ENCODE data around the gene TAMALIN.

The TAMALIN gene

GRCh38 chr12:52007158-52007921 is 594 bp downstream of the TAMALIN start:
- H3K79me2 ChIP-seq (ENCODE audit: low read length): no peaks in the 10 kb centered on the region
- peaks cover 82% of the 10 kb centered on the region for H3K27me3 ChIP-seq (replicated peaks; ENCODE audit: insufficient read depth, low read length)
- no peaks in the 10 kb centered on the region for H3K4me1 ChIP-seq (ENCODE audit: low read length)
- peak overlapping the region; percentile 47; the same call in 1 of the 2 replicates for H3K4me2 ChIP-seq (ENCODE audit: low read depth, low read length)
- H3K9ac ChIP-seq (ENCODE audit: low read length): no peak overlapping the region
- no peaks in the 10 kb centered on the region for H3K9me2 ChIP-seq (replicated peaks; ENCODE audit: insufficient read depth, low read length)
- no peaks in the 10 kb centered on the region for H3K9me3 ChIP-seq (replicated peaks; ENCODE audit: insufficient read depth, low read length)
- H4K20me1 ChIP-seq (ENCODE audit: insufficient read depth, low read length): no peaks in the 10 kb centered on the region
- no peak overlapping the region for H2AFZ ChIP-seq (ENCODE audit: low read length)
- no peak overlapping the region; the same call in 1 of the 2 replicates for H3K4me3 ChIP-seq (ENCODE audit: low read length)
- no peak for DNase-seq
- H3K36me3 ChIP-seq (replicated peaks; ENCODE audit: insufficient read depth, low read length): no peaks in the 10 kb centered on the region
- no peaks in the 10 kb centered on the region for H3F3A ChIP-seq (ENCODE audit: insufficient read depth, low read length)
- no peak for TF ChIP-seq CTCF (IDR thresholded peaks at IDR 0.05; ENCODE audit: low read length)
- no peak for TF ChIP-seq EZH2phosphoT487 (IDR thresholded peaks at IDR 0.05; ENCODE audit: low read length)
- no peak for TF ChIP-seq EZH2 (optimal IDR thresholded peaks at IDR 0.05; ENCODE audit: low read depth, low read length)
- H3K27ac ChIP-seq (ENCODE audit: low read length): no peak overlapping the region

GRCh38 chr12:52007982-52008510 is 1.3 kb downstream of the TAMALIN start:
- Histone ChIP-seq H3K4me3 (ENCODE audit: low read length) (no peak overlapping the region), H4K20me1 (ENCODE audit: insufficient read depth, low read length) (no peaks in the 10 kb centered on the region), H3K27me3 (replicated peaks; ENCODE audit: insufficient read depth, low read length) (peaks cover 86% of the 10 kb centered on the region), H3F3A (ENCODE audit: insufficient read depth, low read length) (no peaks in the 10 kb centered on the region), H3K9me3 (replicated peaks; ENCODE audit: insufficient read depth, low read length) (no peaks in the 10 kb centered on the region), H3K9me2 (replicated peaks; ENCODE audit: insufficient read depth, low read length) (no peaks in the 10 kb centered on the region), H3K79me2 (ENCODE audit: low read length) (no peaks in the 10 kb centered on the region), H3K4me2 (ENCODE audit: low read depth, low read length) (no peak overlapping the region), H3K4me1 (ENCODE audit: low read length) (no peaks in the 10 kb centered on the region), H3K27ac (ENCODE audit: low read length) (no peak overlapping the region), H3K36me3 (replicated peaks; ENCODE audit: insufficient read depth, low read length) (no peaks in the 10 kb centered on the region), H2AFZ (ENCODE audit: low read length) (no peak overlapping the region), H3K9ac (ENCODE audit: low read length) (no peak overlapping the region)
- DNase-seq: no peak
- TF ChIP-seq CTCF (IDR thresholded peaks at IDR 0.05; ENCODE audit: low read length) (no peak), EZH2 (optimal IDR thresholded peaks at IDR 0.05; ENCODE audit: low read depth, low read length) (no peak), EZH2phosphoT487 (IDR thresholded peaks at IDR 0.05; ENCODE audit: low read length) (no peak)

GRCh38 chr12:52009081-52009751 is 2.5 kb downstream of the TAMALIN start:
- Histone ChIP-seq H3K27ac (ENCODE audit: low read length) (no peak overlapping the region), H3K4me2 (ENCODE audit: low read depth, low read length) (no peak overlapping the region)

More at GRCh38 chr12:52009081-52009751, 2.5 kb downstream of the TAMALIN start:
- H3K4me1 ChIP-seq (ENCODE audit: low read length): no peaks in the 10 kb centered on the region
- DNase-seq: no peak
- H3F3A ChIP-seq (ENCODE audit: insufficient read depth, low read length): no peaks in the 10 kb centered on the region
- no peak overlapping the region for H3K9ac ChIP-seq (ENCODE audit: low read length)
- no peak overlapping the region for H3K4me3 ChIP-seq (ENCODE audit: low read length)
- H3K27me3 ChIP-seq (replicated peaks; ENCODE audit: insufficient read depth, low read length): peaks cover 91% of the 10 kb centered on the region
- H2AFZ ChIP-seq (ENCODE audit: low read length): no peak overlapping the region
- no peaks in the 10 kb centered on the region for H3K36me3 ChIP-seq (replicated peaks; ENCODE audit: insufficient read depth, low read length)
- no peak for TF ChIP-seq CTCF (IDR thresholded peaks at IDR 0.05; ENCODE audit: low read length)
- TF ChIP-seq EZH2phosphoT487 (IDR thresholded peaks at IDR 0.05; ENCODE audit: low read length): no peak
- TF ChIP-seq EZH2 (optimal IDR thresholded peaks at IDR 0.05; ENCODE audit: low read depth, low read length): no peak
- no peaks in the 10 kb centered on the region for H3K9me3 ChIP-seq (replicated peaks; ENCODE audit: insufficient read depth, low read length)
- H3K79me2 ChIP-seq (ENCODE audit: low read length): no peaks in the 10 kb centered on the region
- no peaks in the 10 kb centered on the region for H3K9me2 ChIP-seq (replicated peaks; ENCODE audit: insufficient read depth, low read length)
- no peaks in the 10 kb centered on the region for H4K20me1 ChIP-seq (ENCODE audit: insufficient read depth, low read length)

Data from MM.1S (cell line).